HepG2 (cell line): Measurements from ENCODE around the gene AP1AR. TPM values are rescaled to one million over a fixed set of nuclear protein-coding genes. Genes with fewer than 3 reads are reported as not detected.
A peak's percentile ranks its signal among the peaks of the same experiment; 100 is the strongest.

Source experiments
- ATF3 ChIP-seq: sonication (generic); formaldehyde crosslinking; IDR thresholded peaks from 2 replicates; pipeline ENCODE4 v1.4.0; 2020; ENCODE audit warnings: missing genetic modification reagents
- CSRNP2 ChIP-seq: sonication (generic); formaldehyde crosslinking; conservative IDR thresholded peaks from 2 replicates; pipeline ENCODE4 v1.8.0; 2022; ENCODE audit warnings: low read depth, missing genetic modification reagents
- EHMT2 ChIP-seq: fragments of 200-600 bp; sonication (generic); IDR thresholded peaks from 2 replicates; pipeline ENCODE4 v1.7.0; 2017; ENCODE audit warnings: antibody characterized with exemption, low read depth, low read length, borderline replicate concordance
- GATAD2A ChIP-seq: IDR thresholded peaks from 2 replicates; pipeline ENCODE4 v1.6.1; 2016
- JARID2 ChIP-seq: sonication (generic); formaldehyde crosslinking; IDR thresholded peaks from 2 replicates; pipeline ENCODE4 v1.8.1; 2023; ENCODE audit warnings: missing genetic modification reagents, inconsistent platforms; ENCODE audit not compliant: insufficient replicate concordance
- MXD3 ChIP-seq: IDR thresholded peaks from 2 replicates; pipeline ENCODE4 v1.6.1; 2016; ENCODE audit warnings: mild to moderate bottlenecking, missing biosample characterization, missing genetic modification reagents
- MXD4 ChIP-seq: IDR thresholded peaks from 2 replicates; pipeline ENCODE4 v1.6.1; 2016; ENCODE audit warnings: mild to moderate bottlenecking, missing biosample characterization, missing genetic modification reagents
- MYNN ChIP-seq: sonication (generic); formaldehyde crosslinking; IDR thresholded peaks from 2 replicates; pipeline ENCODE4 v1.4.0; 2020; ENCODE audit warnings: mild to moderate bottlenecking, low read depth, missing genetic modification reagents
- MZF1 ChIP-seq: sonication (generic); formaldehyde crosslinking; IDR thresholded peaks from 2 replicates; pipeline ENCODE4 v1.8.1; 2023; ENCODE audit warnings: mild to moderate bottlenecking, missing genetic modification reagents, borderline replicate concordance
- RELA ChIP-seq: sonication (generic); formaldehyde crosslinking; IDR thresholded peaks from 2 replicates; pipeline ENCODE4 v1.4.0; 2020; ENCODE audit warnings: missing genetic modification reagents
- RNF219 ChIP-seq: sonication (generic); formaldehyde crosslinking; IDR thresholded peaks from 2 replicates; pipeline ENCODE4 v1.5.0; 2020; ENCODE audit warnings: mild to moderate bottlenecking, missing genetic modification reagents
- SMAD3 ChIP-seq: sonication (generic); formaldehyde crosslinking; IDR thresholded peaks from 2 replicates; pipeline ENCODE4 v1.4.0; 2020; ENCODE audit warnings: missing genetic modification reagents
- TARDBP ChIP-seq: sonication (generic); formaldehyde crosslinking; IDR thresholded peaks from 2 replicates; pipeline ENCODE4 v1.8.0; 2022; ENCODE audit warnings: mild to moderate bottlenecking, missing genetic modification reagents
- THAP7 ChIP-seq: sonication (generic); formaldehyde crosslinking; IDR thresholded peaks from 2 replicates; pipeline ENCODE4 v1.8.1; 2023; ENCODE audit warnings: mild to moderate bottlenecking, missing genetic modification reagents
- ZC3H13 ChIP-seq: sonication (generic); formaldehyde crosslinking; IDR thresholded peaks from 2 replicates; pipeline ENCODE4 v1.8.1; 2023; ENCODE audit warnings: mild to moderate bottlenecking, missing genetic modification reagents, moderate library complexity
- ZNF224 ChIP-seq: sonication (generic); formaldehyde crosslinking; IDR thresholded peaks from 2 replicates; pipeline ENCODE4 v1.5.0; 2020; ENCODE audit warnings: mild to moderate bottlenecking, missing genetic modification reagents
- ZNF251 ChIP-seq: sonication (generic); formaldehyde crosslinking; IDR thresholded peaks from 2 replicates; pipeline ENCODE4 v1.9.0; 2021; ENCODE audit warnings: mild to moderate bottlenecking, missing genetic modification reagents
- ZNF337 ChIP-seq: sonication (generic); formaldehyde crosslinking; IDR thresholded peaks from 2 replicates; pipeline ENCODE4 v1.5.1; 2020; ENCODE audit warnings: missing genetic modification reagents, low read depth, mild to moderate bottlenecking, borderline replicate concordance
- ZNF362 ChIP-seq: sonication (generic); formaldehyde crosslinking; IDR thresholded peaks from 2 replicates; pipeline ENCODE4 v1.4.0; 2020; ENCODE audit warnings: missing genetic modification reagents, mild to moderate bottlenecking, borderline replicate concordance
- ZNF546 ChIP-seq: sonication (generic); formaldehyde crosslinking; conservative IDR thresholded peaks from 2 replicates; pipeline ENCODE4 v1.8.1; 2023; ENCODE audit warnings: mild to moderate bottlenecking, missing genetic modification reagents
- ZNF790 ChIP-seq: sonication (generic); formaldehyde crosslinking; IDR thresholded peaks from 2 replicates; pipeline ENCODE4 v1.8.0; 2022; ENCODE audit warnings: missing genetic modification reagents, mild to moderate bottlenecking, borderline replicate concordance
- polyA plus RNA-seq, 8 experiments: library from polyadenylated mRNA; depleted of rRNA in 3 of 8; stranded (reverse) in 7 of 8; unstranded in 1 of 8; fragments of >200 nt; fragmentation: Illumina TruSeq in 4 of 8; extraction: Trizol in 4 of 8; gene quantifications; 2 replicates each; pipeline versions ENCODE4 v1.2.1 to v1.2.3, GENCODE V29; 2011 to 2016; ENCODE audit warnings: low read depth in 4 of 8, missing spikeins in 1 of 8, mixed read lengths in 1 of 8; ENCODE audit not compliant: insufficient read depth in 1 of 8
- total RNA-seq, 5 experiments: library from RNA; depleted of rRNA; stranded (reverse); fragments of >200 nt; fragmentation: Illumina TruSeq; extraction: Trizol; gene quantifications; 2 replicates each; pipeline ENCODE4 v1.2.3, GENCODE V29; 2016; ENCODE audit warnings: low read depth in 1 of 5

The AP1AR gene
- total and polyA plus RNA-seq, 2 of the 13 experiments (the other 11 are each of a cell fraction or from before 2014, with no cell fraction given): 24.9 to 39.9 TPM

GRCh38 chr4:112231779-112232713, at the start of gene AP1AR (continued):
- TF ChIP-seq ZNF790 (CRISPR knock-in tag) (peak; percentile 75; the same call in 1 of the 2 replicates), MXD4 (CRISPR knock-in tag) (peak; percentile 82), ZNF337 (CRISPR knock-in tag) (0 out of 2 replicates have a peak, but pooled peaks have one; percentile 18), RNF219 (CRISPR knock-in tag) (no peak; the same call in 1 of the 2 replicates), ATF3 (CRISPR knock-in tag) (no peak), ZC3H13 (CRISPR knock-in tag) (peak; percentile 57), MZF1 (CRISPR knock-in tag) (no peak), TARDBP (CRISPR knock-in tag) (no peak), MXD3 (0 out of 2 replicates have a peak, but pooled peaks have one; percentile 48), GATAD2A (CRISPR knock-in tag) (peak; percentile 27; the same call in 1 of the 2 replicates), SMAD3 (CRISPR knock-in tag) (no peak; the same call in 1 of the 2 replicates), ZNF362 (no peak; the same call in 1 of the 2 replicates), JARID2 (peak; percentile 54), ZNF546 (peak; percentile 84; the same call in 1 of the 2 replicates), EHMT2 (no peak), CSRNP2 (no peak), MYNN (CRISPR knock-in tag) (no peak), RELA (CRISPR knock-in tag) (no peak), ZNF251 (CRISPR knock-in tag) (0 out of 2 replicates have a peak, but pooled peaks have one; percentile 79), THAP7 (peak; percentile 86), ZNF224 (CRISPR knock-in tag) (no peak; the same call in 1 of the 2 replicates)
